T-helper 2 cell (primary cell): ENCODE data around the gene KCNH3.
"Not testable (repeated sequence)": the region's sequence is repeated elsewhere in the genome, so short reads cannot be mapped to it uniquely, and the experiment has no call there.

ENCODE experiments used
- DNase-seq, 5 experiments: peaks; one replicate each; pipeline versions ENCODE4 v3.0.0 to v3.0.0-alpha.2; 2012 to 2022

KCNH3 gene

DNA sequence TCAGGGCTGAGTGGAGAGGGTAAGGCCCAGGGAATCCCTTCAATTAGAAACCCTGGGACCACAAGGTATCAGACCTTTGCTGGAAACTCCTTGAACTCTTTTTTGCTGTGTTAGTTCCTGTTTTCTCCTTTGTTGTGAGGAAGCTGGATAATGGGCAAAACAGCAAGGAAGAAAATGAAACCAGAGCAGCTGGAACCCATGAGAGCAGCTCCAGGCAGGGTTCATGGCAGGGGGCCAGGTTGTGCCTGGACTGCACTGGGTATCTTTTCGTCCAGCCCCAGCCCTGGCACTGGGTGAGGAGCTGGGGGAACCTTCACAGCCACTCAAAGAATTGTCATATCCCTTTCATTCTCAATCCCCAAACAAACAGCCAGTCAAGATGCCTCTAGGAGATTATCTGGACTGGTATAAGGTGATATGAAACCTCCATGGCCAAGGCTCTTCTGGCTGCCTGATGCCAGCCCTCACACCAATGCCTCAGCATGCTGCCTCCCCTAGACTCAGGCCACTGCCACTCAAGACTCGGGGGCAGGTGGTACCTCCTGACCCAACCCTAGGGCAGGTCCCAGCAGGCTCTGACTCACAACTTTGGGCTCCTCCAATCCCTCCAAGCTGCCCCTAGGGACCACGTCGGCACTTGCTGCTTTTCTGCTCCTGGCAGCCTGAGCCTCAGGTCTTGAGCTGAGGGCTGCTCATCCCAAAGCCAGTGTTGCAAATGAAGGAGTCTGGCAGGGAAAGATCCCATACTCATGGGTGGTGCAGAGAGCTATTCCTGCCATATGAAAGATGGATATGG, 50.1 kb downstream of the KCNH3 start:
- DNase-seq: no peak

DNA sequence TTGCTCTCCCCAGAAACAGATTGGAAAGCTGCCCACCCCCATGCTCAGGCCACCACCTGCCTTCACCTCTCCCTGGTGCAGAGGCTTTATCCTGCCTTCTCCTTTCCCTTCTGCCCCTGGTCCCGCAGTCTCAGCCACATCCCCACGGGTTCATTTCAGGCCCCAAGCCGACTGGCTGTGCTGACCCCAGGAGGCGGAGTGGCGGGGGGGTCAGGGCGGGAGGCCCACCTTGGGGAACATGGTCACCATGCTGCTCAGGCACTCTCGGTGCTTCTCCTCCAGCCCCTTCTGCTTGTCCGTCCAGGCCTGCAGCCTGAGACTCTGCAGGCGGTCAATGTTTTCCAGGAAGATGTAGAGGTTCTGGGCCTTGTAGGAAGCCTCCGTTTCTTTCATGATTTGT, 59.7 kb downstream of the KCNH3 start:
- no peak for DNase-seq

DNA sequence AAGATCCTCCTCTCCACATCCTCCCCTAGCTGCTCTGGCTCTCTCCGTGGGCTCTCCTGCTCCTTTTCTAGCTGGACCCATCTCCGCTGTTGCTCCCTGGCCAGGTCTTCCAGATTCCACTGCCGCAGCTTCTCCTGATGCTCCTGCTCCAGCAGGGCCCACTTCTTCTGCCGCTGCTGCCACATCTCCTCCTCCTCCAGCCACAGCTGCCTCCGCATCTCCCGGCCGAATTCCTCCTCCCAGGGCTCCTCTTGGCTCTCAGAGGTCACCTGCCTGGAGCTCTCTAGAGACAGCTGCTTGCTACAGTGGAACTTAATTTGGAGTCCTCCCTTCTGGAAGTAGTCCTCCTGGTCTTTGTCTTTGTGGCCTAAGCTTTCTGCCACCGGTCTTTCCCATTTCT, 61.1 kb downstream of the KCNH3 start:
- DNase-seq: no peak

DNA sequence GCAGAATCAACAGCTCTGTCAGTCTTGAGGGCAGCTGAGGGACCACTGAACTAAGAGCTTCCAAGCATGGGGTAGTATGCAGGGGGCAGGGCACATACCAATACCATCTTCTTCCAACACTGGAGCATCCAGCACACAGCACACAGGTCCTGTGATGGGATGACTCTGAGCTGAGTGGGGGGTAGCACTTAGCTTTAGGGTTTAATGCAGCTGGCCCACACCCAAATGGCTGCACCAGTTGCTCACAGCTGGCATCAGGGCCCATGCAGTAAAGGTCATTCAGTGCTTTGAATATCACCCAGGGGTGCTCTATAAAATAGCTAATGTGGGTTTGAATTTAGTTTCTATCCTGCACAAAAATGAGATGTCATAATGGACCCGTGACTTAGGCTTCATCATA, 64.9 kb downstream of the KCNH3 start:
- no peak for DNase-seq

DNA sequence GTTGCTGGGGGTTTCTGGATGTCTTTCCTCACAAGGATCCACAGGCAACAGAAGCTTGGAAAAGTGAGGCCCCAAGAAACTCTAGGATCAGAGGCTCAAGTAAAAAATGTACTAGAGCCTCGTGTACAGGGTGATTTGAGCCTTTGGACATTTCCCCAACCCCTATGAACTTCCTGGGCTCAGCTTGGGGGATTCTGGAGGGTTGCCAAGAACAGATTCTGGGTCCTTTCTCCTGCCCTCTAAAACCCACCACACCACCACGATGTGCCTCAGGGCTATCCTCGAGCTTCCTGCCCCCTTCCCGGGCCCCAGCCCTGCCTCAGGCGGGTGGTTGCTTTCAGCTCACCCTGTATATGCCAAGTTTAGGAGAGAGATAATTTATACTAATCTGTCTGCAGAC, 66.0 kb downstream of the KCNH3 start:
- no peak for DNase-seq

DNA sequence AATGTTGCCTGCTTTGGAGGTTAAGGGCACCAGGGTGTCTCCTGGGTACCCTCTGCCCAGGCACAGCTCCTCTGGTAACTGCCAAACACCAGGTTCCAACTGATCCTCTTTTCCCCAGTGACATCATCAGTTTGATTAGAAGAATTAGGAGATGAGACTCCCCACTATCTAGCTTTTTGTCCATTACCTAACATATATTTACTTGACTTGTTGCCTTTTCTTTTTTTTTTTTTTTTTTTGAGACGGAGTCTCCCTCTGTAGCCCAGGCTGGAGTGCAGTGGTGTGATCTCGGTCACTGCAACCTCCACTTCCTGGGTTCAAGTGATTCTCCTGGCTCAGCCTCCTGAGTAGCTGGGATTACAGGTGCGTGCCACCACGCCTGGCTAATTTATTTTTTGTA, 66.7 kb downstream of the KCNH3 start, which contains the start of gene FAM186B:
TSS of gene FAM186B (minus strand) at position 101 of the 400 bp plus-strand sequence. CDS start 162 bp downstream, outside the sequence.
- DNase-seq: not testable (repeated sequence)
